Prostate gland (tissue), 2 donors: ENCODE data around the gene GASK1A.

Source experiments
- POLR2A ChIP-seq: fragments of 450-650 bp; IDR thresholded peaks from one replicate; pipeline ENCODE4 v1.6.1; 2016; ENCODE audit warnings: antibody characterized with exemption, mild to moderate bottlenecking
- TF ChIP-seq, protein P1 (sequence below), 4 experiments: fragments of 200-600 bp in 2 of 4; fragments of 450-650 bp in 2 of 4; sonication (generic) in 2 of 4; IDR thresholded peaks; 1 replicate in 3 of 4; 2 replicates in 1 of 4; pipeline ENCODE4 v1.5.1; 2016 to 2019; ENCODE audit warnings: antibody characterized with exemption in 4 of 4, mild to moderate bottlenecking in 2 of 4, moderate library complexity in 2 of 4

DNA sequence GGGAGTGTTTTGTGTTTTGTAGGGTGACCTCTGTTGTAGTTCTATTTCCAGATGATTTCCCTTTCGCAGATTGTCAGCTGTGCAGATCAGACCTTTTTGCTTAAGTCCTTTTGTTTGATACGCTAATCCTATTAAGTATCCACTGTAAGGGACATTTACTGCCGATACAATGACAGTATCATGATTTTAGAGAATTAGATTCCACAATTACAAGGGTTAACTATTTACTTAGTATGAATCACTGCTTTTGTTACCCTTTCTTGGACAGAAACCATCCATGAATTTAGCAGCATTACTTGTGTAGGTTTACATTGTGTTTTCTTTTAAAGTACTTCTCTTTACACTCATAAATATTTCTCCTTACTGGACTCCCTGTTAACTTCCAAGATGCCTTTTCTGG lies 41.8 kb upstream of the GASK1A start:
- TF ChIP-seq, protein P1, sequence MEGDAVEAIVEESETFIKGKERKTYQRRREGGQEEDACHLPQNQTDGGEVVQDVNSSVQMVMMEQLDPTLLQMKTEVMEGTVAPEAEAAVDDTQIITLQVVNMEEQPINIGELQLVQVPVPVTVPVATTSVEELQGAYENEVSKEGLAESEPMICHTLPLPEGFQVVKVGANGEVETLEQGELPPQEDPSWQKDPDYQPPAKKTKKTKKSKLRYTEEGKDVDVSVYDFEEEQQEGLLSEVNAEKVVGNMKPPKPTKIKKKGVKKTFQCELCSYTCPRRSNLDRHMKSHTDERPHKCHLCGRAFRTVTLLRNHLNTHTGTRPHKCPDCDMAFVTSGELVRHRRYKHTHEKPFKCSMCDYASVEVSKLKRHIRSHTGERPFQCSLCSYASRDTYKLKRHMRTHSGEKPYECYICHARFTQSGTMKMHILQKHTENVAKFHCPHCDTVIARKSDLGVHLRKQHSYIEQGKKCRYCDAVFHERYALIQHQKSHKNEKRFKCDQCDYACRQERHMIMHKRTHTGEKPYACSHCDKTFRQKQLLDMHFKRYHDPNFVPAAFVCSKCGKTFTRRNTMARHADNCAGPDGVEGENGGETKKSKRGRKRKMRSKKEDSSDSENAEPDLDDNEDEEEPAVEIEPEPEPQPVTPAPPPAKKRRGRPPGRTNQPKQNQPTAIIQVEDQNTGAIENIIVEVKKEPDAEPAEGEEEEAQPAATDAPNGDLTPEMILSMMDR (IDR thresholded peaks at IDR 0.05): no peak
- no peak for TF ChIP-seq POLR2A
